DND-41 (cell line): ENCODE results near the gene IGLL1.

Source experiments
- ATAC-seq: fragments of 200-7000 bp; cut with Tn5 transposase; 3 replicates; pipeline ENCODE4 v1.9.1; 2021; ENCODE audit warnings: low read depth; ENCODE audit not compliant: insufficient read depth
- DNase-seq: peaks from one replicate; pipeline ENCODE4 v3.0.0-alpha.2; 2020
- H2AFZ ChIP-seq: 2 replicates; pipeline ENCODE4 v1.6.0; 2012; ENCODE audit warnings: low read depth, low read length
- H3K27ac ChIP-seq: 2 replicates; pipeline ENCODE4 v1.5.1; 2012; ENCODE audit warnings: low read length, inconsistent platforms
- H3K27me3 ChIP-seq: fragments of 200-600 bp; sonication (generic); 2 replicates; pipeline ENCODE4 v1.6.0; 2012; ENCODE audit warnings: low read length, mild to moderate bottlenecking, inconsistent platforms; ENCODE audit not compliant: insufficient read depth, poor library complexity
- H3K36me3 ChIP-seq: 2 replicates; pipeline ENCODE4 v1.5.1; 2012; ENCODE audit warnings: low read length, inconsistent platforms; ENCODE audit not compliant: insufficient read depth
- H3K4me1 ChIP-seq: 2 replicates; pipeline ENCODE4 v1.5.1; 2012; ENCODE audit warnings: mild to moderate bottlenecking, low read length; ENCODE audit not compliant: insufficient read depth
- H3K4me2 ChIP-seq: 2 replicates; pipeline ENCODE4 v1.6.0; 2012; ENCODE audit warnings: mild to moderate bottlenecking, moderate library complexity, low read length, inconsistent platforms; ENCODE audit not compliant: insufficient read depth
- H3K4me3 ChIP-seq, 2 experiments: fragments of 200-600 bp in 1 of 2; shearing (Covaris generic) in 1 of 2; 2 replicates each; pipeline ENCODE4 v1.5.1; 2012 to 2016; ENCODE audit warnings: inconsistent platforms in 2 of 2, low read length in 2 of 2, mild to moderate bottlenecking in 2 of 2, low read depth in 1 of 2, moderate library complexity in 1 of 2
- H3K79me2 ChIP-seq: 2 replicates; pipeline ENCODE4 v1.6.0; 2012; ENCODE audit warnings: low read length, inconsistent platforms; ENCODE audit not compliant: insufficient read depth
- H3K9ac ChIP-seq: 2 replicates; pipeline ENCODE4 v1.6.0; 2012; ENCODE audit warnings: low read depth, mild to moderate bottlenecking, inconsistent platforms, low read length, moderate library complexity
- H3K9me3 ChIP-seq: 2 replicates; pipeline ENCODE4 v1.5.1; 2012; ENCODE audit warnings: low read length, moderate library complexity, mild to moderate bottlenecking, inconsistent platforms; ENCODE audit not compliant: insufficient read depth, severe bottlenecking
- H4K20me1 ChIP-seq: 2 replicates; pipeline ENCODE4 v1.6.0; 2012; ENCODE audit warnings: low read length; ENCODE audit not compliant: insufficient read depth
- EZH2 ChIP-seq: IDR thresholded peaks from 3 replicates; pipeline ENCODE4 v1.6.1; 2012; ENCODE audit warnings: borderline replicate concordance, low read depth, mild to moderate bottlenecking, moderate library complexity, low read length, inconsistent platforms; ENCODE audit not compliant: severe bottlenecking
- TF ChIP-seq, protein P1 (sequence below): IDR thresholded peaks from 2 replicates; pipeline ENCODE4 v1.5.1; 2012; ENCODE audit warnings: borderline replicate concordance, low read length, moderate library complexity, mild to moderate bottlenecking; ENCODE audit not compliant: poor library complexity, severe bottlenecking; ENCODE audit errors: extremely low read depth

IGLL1 gene

DNA sequence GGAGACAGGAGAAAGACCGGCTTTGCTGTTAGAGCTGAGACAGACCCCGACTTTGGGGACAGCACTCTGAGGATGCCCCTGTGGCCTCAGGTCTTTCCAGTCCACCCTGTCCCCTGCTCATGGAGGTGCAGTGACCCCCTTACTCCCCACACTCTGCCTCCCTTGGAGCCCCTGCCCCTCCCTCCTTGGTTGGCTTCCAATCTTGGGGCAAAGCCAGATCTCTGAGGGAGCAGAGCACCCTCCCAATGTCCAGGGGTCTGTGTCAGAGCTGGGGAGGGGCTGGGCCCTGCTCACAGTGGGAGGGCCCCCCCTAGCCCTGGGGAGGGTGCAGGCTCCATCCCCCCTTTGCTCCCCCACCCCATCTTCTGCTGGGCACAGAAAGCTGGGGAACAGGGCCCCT, 50.0 kb downstream of the IGLL1 start:
- H3K27me3 ChIP-seq, result no peaks in the 10 kb centered on the region
- H2AFZ ChIP-seq, result no peak overlapping the region
- DNase-seq, result no peak
- H3K27ac ChIP-seq, result peak overlapping the region; percentile 5; the same call in 1 of the 2 replicates
- peaks cover 3% of the 10 kb centered on the region; the same call in 1 of the 2 replicates for H3K79me2 ChIP-seq
- H4K20me1 ChIP-seq, result no peaks in the 10 kb centered on the region
- H3K4me1 ChIP-seq, result peaks cover 43% of the 10 kb centered on the region
- H3K36me3 ChIP-seq, result no peaks in the 10 kb centered on the region
- no peaks in the 10 kb centered on the region for H3K9me3 ChIP-seq
- no peak for ATAC-seq
- TF ChIP-seq, protein P1, sequence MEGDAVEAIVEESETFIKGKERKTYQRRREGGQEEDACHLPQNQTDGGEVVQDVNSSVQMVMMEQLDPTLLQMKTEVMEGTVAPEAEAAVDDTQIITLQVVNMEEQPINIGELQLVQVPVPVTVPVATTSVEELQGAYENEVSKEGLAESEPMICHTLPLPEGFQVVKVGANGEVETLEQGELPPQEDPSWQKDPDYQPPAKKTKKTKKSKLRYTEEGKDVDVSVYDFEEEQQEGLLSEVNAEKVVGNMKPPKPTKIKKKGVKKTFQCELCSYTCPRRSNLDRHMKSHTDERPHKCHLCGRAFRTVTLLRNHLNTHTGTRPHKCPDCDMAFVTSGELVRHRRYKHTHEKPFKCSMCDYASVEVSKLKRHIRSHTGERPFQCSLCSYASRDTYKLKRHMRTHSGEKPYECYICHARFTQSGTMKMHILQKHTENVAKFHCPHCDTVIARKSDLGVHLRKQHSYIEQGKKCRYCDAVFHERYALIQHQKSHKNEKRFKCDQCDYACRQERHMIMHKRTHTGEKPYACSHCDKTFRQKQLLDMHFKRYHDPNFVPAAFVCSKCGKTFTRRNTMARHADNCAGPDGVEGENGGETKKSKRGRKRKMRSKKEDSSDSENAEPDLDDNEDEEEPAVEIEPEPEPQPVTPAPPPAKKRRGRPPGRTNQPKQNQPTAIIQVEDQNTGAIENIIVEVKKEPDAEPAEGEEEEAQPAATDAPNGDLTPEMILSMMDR, result no peak
- no peak for TF ChIP-seq EZH2
- no peak overlapping the region for H3K9ac ChIP-seq
- no peak overlapping the region for H3K4me3 ChIP-seq
- H3K4me2 ChIP-seq, result no peak overlapping the region

DNA sequence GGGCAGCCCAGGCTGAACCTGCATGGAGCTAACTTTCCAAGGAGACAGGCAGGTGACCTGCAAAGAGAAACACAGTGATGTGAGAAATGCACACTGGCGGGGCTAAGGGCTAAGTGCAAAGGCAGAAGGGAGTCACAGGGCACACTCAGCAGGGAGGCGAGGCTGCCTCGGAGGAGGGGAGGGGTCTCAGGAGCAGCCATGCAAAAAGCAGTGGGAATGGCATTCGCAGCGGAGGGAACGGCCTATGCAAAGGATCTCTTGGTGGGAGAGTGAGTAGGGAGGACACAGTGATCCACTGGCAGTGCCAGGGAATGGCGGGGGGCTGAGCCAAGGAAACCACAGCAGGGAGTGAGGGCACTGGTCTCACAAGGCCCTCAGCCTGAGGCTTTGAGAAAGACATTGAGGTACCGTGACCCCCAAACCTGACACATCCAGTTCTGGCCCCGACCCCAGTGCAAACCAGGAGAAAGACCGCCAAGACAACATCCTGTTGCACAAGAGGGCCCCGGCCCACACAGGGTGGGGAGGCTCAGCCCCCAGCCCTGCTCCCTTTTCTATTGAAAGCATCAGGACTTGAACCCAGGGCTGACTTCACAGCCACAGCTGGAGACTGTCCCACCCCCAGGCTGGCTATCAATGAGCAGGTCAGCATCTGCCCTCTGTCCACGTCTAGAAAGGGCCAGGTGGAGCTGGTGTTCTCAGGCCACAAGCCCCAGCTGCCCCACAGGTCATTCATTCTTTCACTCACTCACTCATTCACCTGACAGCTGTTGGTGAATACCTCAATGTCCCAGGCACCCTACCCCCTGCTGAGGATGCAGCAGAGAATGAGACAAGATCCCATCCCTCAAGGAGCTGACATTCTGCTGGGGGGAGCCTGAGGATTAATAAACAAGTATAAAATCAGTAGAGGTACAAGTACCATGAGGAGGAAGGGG, 50.7 kb downstream of the IGLL1 start:
- TF ChIP-seq, protein P1, result no peak
- TF ChIP-seq EZH2, result no peak
- Histone ChIP-seq H3K4me2 (no peak overlapping the region), H3K4me3 (no peak overlapping the region), H3K79me2 (peaks cover 3% of the 10 kb centered on the region; the same call in 1 of the 2 replicates), H3K36me3 (no peaks in the 10 kb centered on the region), H3K4me1 (peaks cover 45% of the 10 kb centered on the region), H3K9ac (no peak overlapping the region), H3K27me3 (no peaks in the 10 kb centered on the region), H2AFZ (no peak overlapping the region), H3K9me3 (no peaks in the 10 kb centered on the region), H4K20me1 (no peaks in the 10 kb centered on the region), H3K27ac (peak overlapping the region; percentile 15; the same call in 1 of the 2 replicates)
- ATAC-seq (no peak), DNase-seq (no peak)

DNA sequence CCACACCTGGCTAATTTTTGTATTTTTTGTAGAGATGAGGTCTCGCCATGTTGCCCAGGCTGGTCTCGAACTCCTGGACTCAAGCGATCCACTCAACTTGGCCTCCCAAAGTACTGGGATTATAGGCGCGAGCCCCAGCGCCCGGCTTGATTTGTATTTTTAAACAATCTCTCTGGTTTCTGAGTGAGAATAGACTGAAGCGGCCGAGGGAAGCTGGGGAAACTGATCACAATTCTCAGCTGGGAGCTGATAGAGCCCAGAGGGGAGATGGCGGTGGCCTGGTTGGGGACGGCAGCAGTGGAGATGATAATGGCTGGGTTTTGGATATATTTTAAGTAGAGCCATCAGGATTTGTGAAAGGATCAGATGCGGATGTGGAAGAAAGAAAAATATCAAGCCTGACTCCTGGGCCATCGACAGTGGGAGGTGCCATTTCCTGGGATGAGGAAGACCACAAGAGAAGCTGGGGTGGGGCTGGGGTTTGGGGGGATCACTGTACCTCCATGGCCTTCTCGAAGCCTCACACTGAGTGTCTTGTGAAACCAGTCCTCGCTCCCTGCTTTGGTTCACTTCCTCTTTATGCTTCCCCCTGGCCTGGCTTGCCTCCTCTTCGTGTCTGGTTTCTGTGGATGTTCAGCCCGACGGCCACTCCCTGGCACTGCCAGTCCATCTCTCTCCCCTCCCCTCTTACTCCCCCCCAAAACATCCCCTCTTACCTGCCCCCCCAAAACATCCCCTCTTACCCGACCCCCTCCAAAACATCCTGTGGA, 51.9 kb downstream of the IGLL1 start:
- no peak overlapping the region for H2AFZ ChIP-seq
- TF ChIP-seq EZH2, result no peak
- TF ChIP-seq, protein P1, result no peak
- H3K4me3 ChIP-seq, result no peak overlapping the region
- H3K79me2 ChIP-seq, result peaks cover 3% of the 10 kb centered on the region; the same call in 1 of the 2 replicates
- no peaks in the 10 kb centered on the region for H3K27me3 ChIP-seq
- no peaks in the 10 kb centered on the region for H4K20me1 ChIP-seq
- no peak for ATAC-seq
- H3K36me3 ChIP-seq, result no peaks in the 10 kb centered on the region
- no peak overlapping the region for H3K9ac ChIP-seq
- H3K27ac ChIP-seq, result no peak overlapping the region
- H3K4me2 ChIP-seq, result no peak overlapping the region
- peaks cover 45% of the 10 kb centered on the region for H3K4me1 ChIP-seq
- no peak for DNase-seq
- H3K9me3 ChIP-seq, result no peaks in the 10 kb centered on the region
